HG02852 (cell line): ENCODE results near the gene FYB1.

ENCODE experiments used
- ATAC-seq: cut with Tn5 transposase; IDR thresholded peaks from one replicate; pipeline ENCODE4 v1.9.1; 2021; ENCODE audit warnings: mild to moderate bottlenecking, moderate library complexity; ENCODE audit not compliant: unreplicated experiment

Gene FYB1

DNA sequence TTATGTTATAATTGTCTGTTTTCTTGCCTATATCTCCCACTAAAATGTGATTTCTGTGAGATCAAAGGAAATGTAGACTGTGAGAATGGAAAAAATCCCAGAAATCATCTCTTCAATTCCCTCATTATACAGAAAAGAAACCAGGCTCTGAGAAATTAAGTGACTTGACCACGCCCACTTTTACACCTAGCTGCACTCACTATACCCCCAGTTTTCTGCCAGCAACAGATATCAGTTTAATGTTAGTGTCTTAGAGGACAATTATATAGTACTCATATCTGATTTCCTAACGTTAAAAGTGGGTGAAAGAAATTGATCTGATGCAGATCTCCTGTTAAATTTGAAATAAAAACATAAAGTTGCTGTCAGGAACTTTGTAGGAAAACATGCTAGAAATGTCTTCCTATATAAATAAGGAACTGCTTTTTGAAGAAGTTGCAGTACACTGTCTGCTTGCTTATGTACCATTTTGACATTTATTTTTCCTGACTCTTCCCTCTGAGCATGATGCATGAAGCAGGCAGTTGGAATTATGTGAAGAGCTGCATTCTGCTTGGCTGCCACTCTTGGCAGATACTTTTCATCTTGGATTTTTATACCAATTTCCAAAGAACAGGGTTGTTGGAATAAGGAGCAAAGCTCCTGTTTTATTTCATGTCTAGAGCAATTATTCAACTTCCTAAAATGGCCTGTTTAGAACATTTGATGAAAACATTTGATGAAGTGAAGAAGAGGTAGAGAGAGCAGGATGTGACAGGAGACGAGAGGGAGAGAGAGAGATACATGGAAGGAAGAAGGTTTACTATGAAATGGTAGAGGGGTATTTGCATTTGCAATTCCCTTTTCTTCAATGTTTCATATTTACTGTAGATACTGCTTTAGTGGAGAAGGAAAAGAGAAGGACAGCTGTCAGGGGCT, 87.9 kb downstream of the FYB1 start:
- no peak for ATAC-seq

DNA sequence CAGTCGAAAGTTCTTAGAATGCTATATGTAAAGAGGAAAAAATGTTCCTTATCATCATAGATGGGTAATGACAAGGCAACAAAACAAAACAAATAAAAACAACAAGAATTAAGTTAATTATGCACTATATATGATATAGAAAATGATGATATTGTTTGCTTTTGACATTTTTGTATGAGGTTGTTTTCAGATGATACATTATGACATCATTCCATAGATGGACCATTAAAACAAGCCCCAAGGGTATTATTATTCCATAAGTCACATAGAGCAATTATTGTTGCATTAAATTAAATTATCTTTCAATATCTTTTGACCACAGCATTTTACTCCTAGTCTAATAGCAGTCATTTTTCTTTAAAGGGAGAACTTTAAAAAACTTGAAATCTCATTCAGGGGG, 88.6 kb downstream of the FYB1 start:
- no peak for ATAC-seq

DNA sequence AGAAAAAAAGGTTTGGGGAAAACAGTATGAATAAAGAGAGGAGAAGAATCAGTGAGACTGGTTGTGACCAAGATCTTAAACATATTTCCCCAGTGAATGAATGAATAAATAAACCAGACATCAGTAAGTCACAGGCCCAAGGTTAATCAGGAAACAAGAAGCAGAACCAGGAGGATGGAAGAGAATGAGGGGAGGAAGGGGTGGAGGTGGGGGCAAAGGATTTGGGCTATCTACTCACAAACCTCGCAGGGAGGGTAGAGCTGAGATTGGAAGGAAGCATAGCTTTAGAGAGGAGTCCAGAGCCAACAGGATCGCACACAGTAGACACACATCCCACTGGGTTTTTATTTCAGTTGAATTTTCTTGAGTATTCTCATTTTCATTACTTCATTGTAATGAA, 97.4 kb downstream of the FYB1 start:
- no peak for ATAC-seq

DNA sequence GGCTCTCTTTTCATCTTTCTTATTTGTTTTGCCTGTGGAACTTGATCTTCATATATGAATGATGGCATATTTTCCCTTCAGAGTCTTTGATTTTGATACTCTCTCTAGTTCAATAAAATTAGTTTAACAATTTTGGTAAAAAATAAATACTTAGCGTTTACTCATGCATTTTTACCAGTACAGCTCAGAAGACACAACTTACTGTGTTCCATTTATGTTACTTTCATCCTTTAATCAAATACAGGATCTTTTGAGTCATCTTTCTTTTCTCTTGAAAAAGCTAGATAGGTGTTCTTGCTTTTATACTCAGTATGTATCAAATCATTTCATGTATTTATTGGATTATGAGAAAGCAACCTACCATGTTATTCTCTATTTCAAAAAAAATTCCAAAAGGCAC, 98.0 kb downstream of the FYB1 start:
- ATAC-seq, result no peak

DNA sequence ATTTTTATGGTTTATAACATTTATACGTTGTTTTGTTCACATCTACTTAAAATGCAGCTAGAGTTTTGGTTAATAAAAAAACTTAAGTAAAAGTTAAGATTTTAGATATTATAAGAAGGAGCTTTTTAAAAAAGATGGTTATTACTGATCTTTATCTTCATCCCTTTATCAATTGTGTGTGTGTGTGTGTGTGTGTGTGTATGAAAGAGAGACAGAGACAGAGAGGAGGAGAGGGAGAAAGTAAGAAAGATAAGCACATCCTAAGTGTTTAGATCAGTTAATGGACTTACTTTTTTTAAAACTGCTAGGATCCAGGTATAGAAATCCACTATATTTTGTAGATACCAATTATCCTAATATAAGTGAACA, 99.3 kb downstream of the FYB1 start:
- ATAC-seq, result no peak

DNA sequence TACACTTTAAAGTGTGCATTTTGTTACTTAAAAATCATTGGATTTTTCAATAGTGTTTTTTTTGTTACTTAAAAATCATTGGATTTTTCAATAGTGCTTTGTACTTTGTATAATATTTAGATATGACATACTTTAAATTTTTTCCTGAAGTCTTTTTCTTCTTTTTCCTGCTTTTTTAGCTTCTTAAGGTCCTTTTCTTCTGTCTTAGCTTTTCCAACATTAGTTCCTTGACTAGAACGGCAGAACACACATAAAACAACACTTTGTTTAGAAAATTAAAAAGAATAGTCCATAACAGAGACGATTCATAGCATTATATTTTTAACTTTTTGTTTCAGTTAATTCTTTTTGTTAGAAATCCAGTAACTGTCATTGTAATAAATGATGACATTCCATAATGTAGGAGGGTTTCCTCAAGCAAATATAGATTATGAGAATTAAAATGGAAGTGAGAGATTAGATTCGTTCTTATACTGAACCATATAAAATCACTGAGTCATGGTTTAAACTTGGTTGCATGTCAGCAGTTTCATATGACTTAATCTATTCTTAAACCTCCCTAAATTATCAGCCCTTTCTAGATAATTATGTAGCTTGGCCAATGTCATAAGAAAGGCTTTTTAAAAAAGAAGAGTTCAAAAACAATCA, 99.8 kb downstream of the FYB1 start:
- no peak for ATAC-seq

DNA sequence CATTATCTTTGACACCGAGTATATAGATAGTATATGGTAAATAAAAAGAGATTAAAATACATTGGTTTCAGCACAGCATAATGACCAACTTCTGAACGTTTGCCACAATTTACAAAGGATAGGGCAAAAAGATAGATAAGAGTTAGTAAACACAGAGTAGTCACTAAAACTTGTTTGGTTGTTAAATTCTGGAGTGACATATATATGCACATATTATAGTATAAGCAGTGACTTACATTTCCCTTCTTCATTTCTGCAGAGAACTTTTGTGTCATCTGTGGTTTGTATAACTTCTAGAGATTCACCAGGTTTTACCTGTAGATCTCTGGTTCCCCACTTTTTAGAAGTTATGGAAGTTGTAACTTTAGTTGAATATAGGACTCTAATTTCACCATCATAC, 100.7 kb downstream of the FYB1 start:
- ATAC-seq, result no peak

DNA sequence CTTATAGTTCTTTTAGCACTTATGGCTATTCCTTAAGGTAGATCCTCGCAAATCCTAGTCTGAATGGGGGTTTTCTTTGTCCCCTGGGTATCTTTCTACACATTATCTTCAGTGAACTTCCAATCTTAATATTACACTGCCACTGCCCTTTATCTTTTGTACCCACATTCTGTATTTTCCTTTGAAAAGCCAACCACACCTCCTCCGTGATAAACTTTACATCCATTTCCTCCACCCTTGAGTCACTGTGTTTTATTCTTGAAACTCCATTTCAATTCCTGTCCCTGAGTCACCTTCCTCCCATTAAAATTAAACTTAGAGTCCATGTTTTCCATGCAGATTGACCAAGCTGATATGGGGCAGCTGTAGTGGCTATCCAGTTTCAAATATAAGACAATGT, 102.0 kb downstream of the FYB1 start:
- no peak for ATAC-seq

DNA sequence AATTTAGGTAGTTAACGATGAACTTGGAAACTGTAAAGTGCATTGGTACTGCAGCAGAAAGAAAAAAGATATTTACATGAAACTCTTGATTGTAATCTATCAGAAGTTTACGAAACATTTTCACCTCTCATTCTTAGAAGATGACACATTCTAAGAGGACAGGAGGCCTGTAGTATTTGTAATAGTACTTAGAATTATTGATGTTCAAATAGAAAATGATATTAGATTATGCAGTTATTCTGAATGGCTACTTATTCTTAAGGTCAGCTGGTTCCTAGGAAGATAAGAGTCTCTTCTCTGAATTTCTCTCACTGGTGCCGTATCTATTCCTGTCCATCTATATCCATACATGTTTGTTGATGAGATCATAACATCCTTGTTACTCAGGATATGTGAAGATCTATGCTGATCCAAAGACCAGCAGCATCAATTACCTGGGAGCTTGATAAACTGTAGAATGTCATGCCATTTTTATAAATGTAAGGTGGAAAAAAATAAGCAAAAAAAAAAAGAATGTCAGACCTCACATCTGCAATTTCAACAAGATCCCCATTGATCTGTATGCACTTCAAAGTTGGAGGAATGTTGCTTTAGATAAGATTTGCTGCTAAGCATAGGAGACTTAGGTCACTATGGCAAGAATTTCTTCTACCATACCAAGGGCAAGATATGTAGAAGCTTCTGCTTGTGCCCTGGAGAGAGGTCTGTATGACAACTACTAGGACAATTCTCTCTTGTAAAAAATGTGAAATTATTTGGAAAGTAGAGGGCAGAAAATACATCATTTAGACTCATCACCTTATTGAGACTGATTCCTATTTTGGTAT, 102.8 kb downstream of the FYB1 start:
- ATAC-seq, result no peak

DNA sequence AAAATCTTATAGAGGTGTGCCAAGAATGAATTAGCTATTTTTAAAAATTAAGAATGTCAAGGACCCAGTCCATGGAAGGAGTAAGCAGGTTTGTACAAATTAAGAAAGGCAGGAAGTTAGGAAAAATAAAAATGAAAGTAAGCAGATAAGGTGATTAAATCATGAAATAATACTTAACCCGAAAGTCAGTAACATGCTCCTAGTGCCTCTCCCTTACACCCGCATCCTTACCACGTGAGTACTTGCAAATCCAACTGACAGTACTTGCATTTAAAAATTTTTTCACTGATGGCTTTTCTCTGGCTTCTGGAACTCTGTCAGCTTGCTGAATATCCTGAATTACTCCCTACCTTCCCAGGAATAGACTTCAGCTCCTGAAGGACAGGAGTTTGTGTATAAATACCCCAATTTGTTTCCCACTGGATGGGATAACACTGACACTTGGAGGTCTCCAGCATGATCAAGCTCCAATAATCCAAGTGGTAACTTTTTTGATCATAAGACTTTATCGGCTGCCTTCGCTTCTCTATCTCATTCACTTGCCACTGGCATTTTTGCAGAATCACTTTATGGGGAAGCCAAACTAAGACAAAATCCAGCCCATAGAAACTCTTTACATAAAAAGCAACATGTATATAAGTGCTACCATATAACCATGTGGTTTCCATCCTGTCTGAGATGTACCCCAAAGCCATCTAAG, 103.6 kb downstream of the FYB1 start:
- no peak for ATAC-seq

DNA sequence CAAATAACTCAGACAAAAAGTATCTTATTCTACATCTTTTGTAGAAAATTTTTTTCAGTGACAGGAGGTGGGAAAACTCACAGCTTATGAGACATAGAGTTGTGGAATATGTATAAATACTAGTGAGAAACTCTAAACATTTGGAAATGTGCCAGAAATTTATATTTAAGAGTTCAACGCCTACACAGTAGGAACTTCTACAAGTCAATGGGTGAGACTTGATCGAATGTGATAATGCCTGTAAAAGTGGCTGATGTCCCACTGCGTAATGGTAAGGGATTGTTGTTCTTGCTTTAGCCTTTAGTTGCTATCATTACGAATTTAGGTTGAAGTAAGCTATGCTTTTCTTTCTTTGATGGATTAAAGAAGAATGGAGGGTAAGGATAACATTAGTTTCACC, 105.2 kb downstream of the FYB1 start:
- no peak for ATAC-seq

DNA sequence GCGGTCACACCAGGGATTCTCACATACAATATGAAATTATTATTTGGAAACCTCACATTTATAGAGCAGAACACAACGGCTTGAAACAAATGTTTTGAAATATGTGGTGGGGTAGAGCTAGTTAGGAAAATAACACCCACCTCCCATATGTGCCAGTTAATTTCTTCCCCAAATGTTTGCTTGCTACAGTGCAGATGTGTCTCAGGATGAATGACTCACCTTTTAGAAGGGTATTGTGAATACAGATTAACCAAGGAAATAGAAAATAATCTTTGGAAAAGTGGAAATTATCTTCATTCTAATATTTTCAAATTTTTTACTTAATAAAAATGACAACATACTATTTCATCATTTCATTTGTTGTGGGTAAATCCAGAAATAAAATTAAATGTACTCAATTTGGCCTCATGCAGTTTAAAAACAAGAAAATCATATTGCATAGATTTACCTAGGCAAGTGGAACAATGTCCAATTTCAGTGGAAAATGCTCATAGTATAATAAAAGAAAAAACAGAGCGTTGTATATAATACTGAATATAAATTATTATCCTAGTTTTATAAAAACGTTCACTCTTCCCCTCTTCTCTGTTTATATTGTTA, 105.9 kb downstream of the FYB1 start:
- ATAC-seq, result no peak

DNA sequence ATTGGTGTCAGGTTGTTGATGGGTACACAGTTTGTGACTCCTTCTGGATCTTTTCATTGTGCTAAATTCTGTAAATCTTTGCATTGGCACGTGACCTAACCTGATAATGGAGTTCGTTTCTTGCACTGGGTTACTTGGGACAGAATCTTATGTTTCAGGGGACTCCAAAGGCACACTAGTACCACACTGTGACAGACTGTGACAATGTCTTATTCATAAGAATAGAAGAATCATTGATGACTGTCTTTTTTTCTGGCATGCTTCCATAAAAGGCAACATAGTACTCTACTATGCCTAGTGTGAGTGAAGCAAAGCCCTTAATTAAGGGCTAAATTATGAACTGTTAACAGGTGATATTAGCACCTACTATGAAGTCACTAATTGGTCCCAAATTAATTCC, 109.8 kb downstream of the FYB1 start:
- no peak for ATAC-seq

DNA sequence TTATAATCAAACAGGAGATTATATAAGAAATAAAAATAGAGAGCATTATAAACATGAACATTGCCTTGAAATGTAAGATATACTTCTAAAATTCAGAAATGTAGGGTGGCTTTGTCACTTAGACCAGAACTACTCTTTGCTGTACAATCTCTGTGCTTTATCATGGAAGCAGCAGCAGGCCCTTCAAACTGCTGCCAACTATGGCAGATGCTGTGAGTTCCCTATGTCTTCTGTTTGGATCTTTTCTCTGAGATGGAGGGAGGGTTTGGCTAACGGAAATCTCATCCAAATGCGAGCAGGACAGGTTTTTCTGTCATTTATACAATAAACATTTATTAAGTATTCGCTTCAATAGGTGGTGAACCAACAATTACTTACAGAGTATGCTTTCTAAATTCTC, 110.4 kb downstream of the FYB1 start:
- ATAC-seq, result no peak

DNA sequence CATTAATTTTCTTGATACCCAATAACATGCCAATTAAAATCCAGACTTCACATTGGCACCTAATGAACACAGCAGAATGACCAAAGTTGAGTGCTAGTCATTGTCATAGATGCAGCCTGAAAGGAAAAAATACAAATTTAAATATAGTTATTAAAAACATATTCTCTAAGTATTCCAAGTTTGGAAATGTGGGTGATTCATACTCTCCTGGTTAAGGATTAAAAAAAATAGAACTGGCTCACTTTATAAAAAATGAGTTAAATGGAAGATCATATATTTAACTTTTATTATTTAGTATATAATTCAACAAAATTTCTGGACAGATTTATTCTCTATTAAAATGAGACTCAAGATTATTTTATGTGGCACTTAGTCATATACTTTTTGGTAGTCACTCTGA, 112.0 kb downstream of the FYB1 start:
- no peak for ATAC-seq

DNA sequence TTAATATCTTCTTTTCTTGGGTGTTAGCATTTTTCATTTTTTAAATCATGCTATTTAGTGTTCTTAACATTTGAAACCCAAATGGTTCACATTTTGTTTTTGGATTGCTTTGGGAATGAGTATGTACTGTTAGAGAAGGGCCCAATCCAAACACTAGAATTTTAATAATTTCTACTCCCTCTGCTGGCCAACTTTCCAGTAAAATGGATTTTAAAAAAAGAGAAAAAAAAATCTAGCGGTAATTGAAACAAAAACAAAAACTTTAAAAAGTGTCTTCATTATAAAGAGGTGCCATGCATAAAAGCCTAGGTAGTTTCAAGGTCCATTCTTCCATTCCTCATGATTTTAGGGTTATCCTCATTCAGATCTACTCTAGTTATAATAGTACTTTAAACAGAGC, 113.0 kb downstream of the FYB1 start:
- ATAC-seq, result no peak

DNA sequence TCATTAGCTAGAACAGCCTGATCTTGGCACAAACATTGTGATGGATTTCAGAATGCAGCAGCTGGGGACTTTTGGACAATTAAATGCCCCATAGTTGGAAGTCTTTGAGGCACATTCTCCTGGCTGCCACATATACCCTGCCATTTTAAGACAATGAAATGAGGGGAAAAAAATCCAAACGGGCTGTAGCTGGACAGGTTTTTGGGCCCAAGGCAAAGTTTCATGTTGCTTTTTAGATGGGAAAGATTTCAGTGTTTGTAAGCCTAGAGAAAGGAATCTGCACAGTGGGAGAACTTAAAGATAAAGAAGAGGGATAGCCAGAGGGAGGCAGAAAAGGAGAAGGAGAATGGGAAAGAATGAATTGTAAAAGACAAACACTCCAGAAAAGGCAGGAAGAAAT, 115.1 kb downstream of the FYB1 start:
- ATAC-seq, result no peak

DNA sequence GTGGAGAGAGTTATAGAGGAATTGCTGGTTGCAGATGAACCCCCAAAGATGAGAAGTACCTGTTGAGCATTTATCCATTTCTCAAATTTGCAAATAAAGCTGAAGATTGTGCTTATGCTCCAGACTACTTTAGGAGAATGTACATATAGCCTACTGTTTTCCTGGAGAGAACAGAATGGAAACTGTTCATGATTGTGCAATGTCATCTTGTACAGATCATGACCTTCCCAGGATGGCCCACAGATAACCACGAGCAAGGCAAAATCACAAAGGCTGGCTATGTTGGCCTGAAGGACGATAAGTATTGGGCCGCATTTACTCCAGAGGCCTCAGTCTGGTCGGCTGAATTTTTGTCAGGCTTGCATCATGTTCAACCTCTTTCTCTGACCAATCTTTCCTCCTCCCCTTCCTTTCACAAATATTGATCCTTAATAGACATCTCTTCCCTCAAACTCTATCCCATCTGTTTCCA, 116.6 kb downstream of the FYB1 start:
- ATAC-seq, result no peak

DNA sequence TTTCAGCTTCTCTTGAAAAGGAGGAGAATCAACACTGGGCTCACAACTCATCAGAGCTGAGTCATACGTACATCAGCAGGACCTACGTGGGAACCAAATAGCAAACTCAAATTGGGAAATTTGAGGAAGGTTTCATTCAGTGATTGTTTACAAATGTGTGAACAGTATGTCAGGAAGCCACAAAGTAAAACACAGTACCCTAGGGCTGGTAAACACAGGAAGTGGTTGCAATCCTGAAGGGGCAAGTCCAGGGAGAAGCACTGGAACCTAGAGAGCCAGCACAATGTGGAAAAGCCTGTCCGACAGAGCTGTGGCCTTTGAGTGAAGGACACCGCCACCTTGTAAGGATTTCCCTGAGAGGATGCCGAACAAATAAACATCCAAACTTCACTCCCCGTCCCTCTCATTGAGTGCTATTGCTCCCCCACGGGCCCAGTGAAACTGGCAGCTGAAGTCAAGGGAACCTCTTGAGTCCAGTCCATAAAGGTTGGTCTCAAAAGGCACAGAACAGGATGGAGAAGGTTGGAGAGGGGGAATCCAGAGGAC, 118.4 kb downstream of the FYB1 start:
- ATAC-seq, result no peak

DNA sequence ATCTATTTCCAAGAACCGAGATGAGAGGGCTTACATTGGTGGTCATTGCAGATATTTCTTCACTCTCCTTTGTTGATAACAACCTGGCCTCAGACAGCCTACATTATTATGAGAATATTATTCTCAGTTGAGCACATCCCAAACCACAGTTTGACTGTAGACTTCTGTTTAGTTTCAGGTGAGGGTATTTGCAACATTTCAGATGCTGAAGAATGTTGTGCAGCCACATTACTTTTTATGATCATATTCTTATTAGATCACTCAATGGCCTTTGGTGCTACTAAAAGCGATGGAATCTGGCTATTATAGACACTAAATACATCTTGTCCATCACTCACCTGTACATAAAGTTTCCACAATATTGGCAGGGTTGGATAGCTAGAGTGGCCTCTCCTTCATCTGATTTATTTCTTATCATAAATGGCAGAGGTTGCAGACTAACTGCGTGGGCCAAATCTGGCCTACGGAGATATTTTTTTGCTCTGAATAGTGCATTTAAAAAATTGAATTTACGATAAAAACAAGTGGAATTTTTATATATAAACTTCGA, 119.0 kb downstream of the FYB1 start:
- ATAC-seq, result no peak
